Central memory CD8-positive, alpha-beta T cell (primary cell): Measurements from ENCODE around the gene LRRN4.

ENCODE experiments used
- ATAC-seq: fragments of 150-1000 bp; cut with Tn5 transposase; replicated peaks from 2 replicates; pipeline ENCODE4 v1.10.0; 2022; ENCODE audit warnings: mild to moderate bottlenecking, moderate FRiP score, moderate number of reproducible peaks; ENCODE audit not compliant: poor library complexity, severe bottlenecking; ENCODE audit errors: extremely low read depth
- DNase-seq, 2 donors: peaks; one replicate each; pipeline ENCODE4 v3.0.0; 2021; ENCODE audit warnings: low spot score in 2 of 2
- H3K27ac Mint-ChIP-seq: one replicate; pipeline ENCODE4 v1.8.0; 2022; ENCODE audit warnings: low read depth, mild to moderate bottlenecking, moderate library complexity, mixed read lengths
- H3K27me3 Mint-ChIP-seq: one replicate; pipeline ENCODE4 v1.8.0; 2022; ENCODE audit warnings: mixed read lengths
- H3K36me3 Mint-ChIP-seq: one replicate; pipeline ENCODE4 v1.8.0; 2022; ENCODE audit warnings: mild to moderate bottlenecking, moderate library complexity, mixed read lengths; ENCODE audit not compliant: insufficient read depth
- H3K4me1 Mint-ChIP-seq: one replicate; pipeline ENCODE4 v1.8.0; 2022; ENCODE audit warnings: mixed read lengths
- H3K4me3 Mint-ChIP-seq: one replicate; pipeline ENCODE4 v1.8.0; 2022; ENCODE audit warnings: mild to moderate bottlenecking, moderate library complexity, mixed read lengths
- H3K9me3 Mint-ChIP-seq: one replicate; pipeline ENCODE4 v1.8.0; 2022; ENCODE audit warnings: mixed read lengths

Gene LRRN4

GRCh38 chr20:6075428-6076219, 21.8 kb upstream of the LRRN4 start:
- ATAC-seq (no peak), DNase-seq (no peak)
- Mint-ChIP-seq H3K4me3 (no peak overlapping the region), H3K9me3 (no peaks in the 10 kb centered on the region), H3K4me1 (peaks cover 5% of the 10 kb centered on the region), H3K27ac (no peak overlapping the region), H3K27me3 (peaks cover 24% of the 10 kb centered on the region), H3K36me3 (no peaks in the 10 kb centered on the region)

GRCh38 chr20:6074784-6075183, 20.9 kb upstream of the LRRN4 start:
- H3K36me3 Mint-ChIP-seq = no peaks in the 10 kb centered on the region
- peaks cover 5% of the 10 kb centered on the region for H3K4me1 Mint-ChIP-seq
- DNase-seq = no peak
- H3K9me3 Mint-ChIP-seq = no peaks in the 10 kb centered on the region
- peaks cover 16% of the 10 kb centered on the region for H3K27me3 Mint-ChIP-seq
- no peak for ATAC-seq
- H3K27ac Mint-ChIP-seq = no peak overlapping the region
- no peak overlapping the region for H3K4me3 Mint-ChIP-seq

- Mint-ChIP-seq H3K27me3 (peaks cover 9% of the 10 kb centered on the region), H3K4me1 (peaks cover 5% of the 10 kb centered on the region), H3K27ac (no peak overlapping the region), H3K36me3 (no peaks in the 10 kb centered on the region), H3K9me3 (no peaks in the 10 kb centered on the region), H3K4me3 (no peak overlapping the region)
- DNase-seq = no peak
- no peak for ATAC-seq
Observed at GRCh38 chr20:6074145-6074561, 20.3 kb upstream of the LRRN4 start.

GRCh38 chr20:6070829-6071695, 17.2 kb upstream of the LRRN4 start:
- peaks cover 9% of the 10 kb centered on the region for H3K27me3 Mint-ChIP-seq
- peaks cover 5% of the 10 kb centered on the region for H3K4me1 Mint-ChIP-seq
- H3K27ac Mint-ChIP-seq = no peak overlapping the region
- DNase-seq (no peak), ATAC-seq (no peak)
- H3K36me3 Mint-ChIP-seq = no peaks in the 10 kb centered on the region
- no peaks in the 10 kb centered on the region for H3K9me3 Mint-ChIP-seq
- H3K4me3 Mint-ChIP-seq = no peak overlapping the region

GRCh38 chr20:6069669-6070068, 15.8 kb upstream of the LRRN4 start:
- DNase-seq = no peak
- H3K27me3 Mint-ChIP-seq = peaks cover 8% of the 10 kb centered on the region
- no peak overlapping the region for H3K4me3 Mint-ChIP-seq
- H3K4me1 Mint-ChIP-seq = peaks cover 5% of the 10 kb centered on the region
- no peak for ATAC-seq
- no peaks in the 10 kb centered on the region for H3K36me3 Mint-ChIP-seq
- H3K27ac Mint-ChIP-seq = no peak overlapping the region
- no peaks in the 10 kb centered on the region for H3K9me3 Mint-ChIP-seq

GRCh38 chr20:6067763-6068318, 14.0 kb upstream of the LRRN4 start:
- Mint-ChIP-seq H3K4me1 (no peaks in the 10 kb centered on the region), H3K4me3 (no peak overlapping the region), H3K36me3 (no peaks in the 10 kb centered on the region), H3K9me3 (no peaks in the 10 kb centered on the region), H3K27ac (no peak overlapping the region), H3K27me3 (no peaks in the 10 kb centered on the region)
- DNase-seq = no peak
- no peak for ATAC-seq

- no peak overlapping the region for H3K4me3 Mint-ChIP-seq
Observed at GRCh38 chr20:6066582-6066981, 12.7 kb upstream of the LRRN4 start.

GRCh38 chr20:6061544-6061943, 7.7 kb upstream of the LRRN4 start:
- Mint-ChIP-seq H3K4me3 (no peak overlapping the region), H3K36me3 (no peaks in the 10 kb centered on the region), H3K27me3 (peaks cover 27% of the 10 kb centered on the region), H3K27ac (no peak overlapping the region), H3K9me3 (no peaks in the 10 kb centered on the region), H3K4me1 (no peaks in the 10 kb centered on the region)
- DNase-seq (no peak), ATAC-seq (no peak)

More at GRCh38 chr20:6066582-6066981, 12.7 kb upstream of the LRRN4 start:
- no peaks in the 10 kb centered on the region for H3K36me3 Mint-ChIP-seq
- no peaks in the 10 kb centered on the region for H3K4me1 Mint-ChIP-seq
- ATAC-seq (no peak), DNase-seq (no peak)
- H3K27ac Mint-ChIP-seq = no peak overlapping the region
- no peaks in the 10 kb centered on the region for H3K27me3 Mint-ChIP-seq
- H3K9me3 Mint-ChIP-seq = no peaks in the 10 kb centered on the region

GRCh38 chr20:6060213-6060612, 6.4 kb upstream of the LRRN4 start:
- Mint-ChIP-seq H3K27me3 (peaks cover 35% of the 10 kb centered on the region), H3K4me3 (no peak overlapping the region), H3K4me1 (no peaks in the 10 kb centered on the region), H3K27ac (no peak overlapping the region), H3K36me3 (no peaks in the 10 kb centered on the region), H3K9me3 (no peaks in the 10 kb centered on the region)
- DNase-seq (no peak), ATAC-seq (no peak)

GRCh38 chr20:6058684-6059295, 4.9 kb upstream of the LRRN4 start:
- Mint-ChIP-seq H3K9me3 (no peaks in the 10 kb centered on the region), H3K27ac (no peak overlapping the region), H3K27me3 (peaks cover 49% of the 10 kb centered on the region), H3K4me3 (no peak overlapping the region), H3K4me1 (no peaks in the 10 kb centered on the region), H3K36me3 (no peaks in the 10 kb centered on the region)
- DNase-seq (no peak), ATAC-seq (no peak)

GRCh38 chr20:6057691-6058090, 3.8 kb upstream of the LRRN4 start:
- Mint-ChIP-seq H3K27me3 (peaks cover 60% of the 10 kb centered on the region), H3K4me3 (no peak overlapping the region)

GRCh38 chr20:6057139-6057538, 3.3 kb upstream of the LRRN4 start:
- no peak overlapping the region for H3K4me3 Mint-ChIP-seq
- ATAC-seq = no peak
- DNase-seq = no peak
- H3K27me3 Mint-ChIP-seq = peaks cover 62% of the 10 kb centered on the region
- no peaks in the 10 kb centered on the region for H3K36me3 Mint-ChIP-seq
- no peak overlapping the region for H3K27ac Mint-ChIP-seq
- no peaks in the 10 kb centered on the region for H3K4me1 Mint-ChIP-seq
- H3K9me3 Mint-ChIP-seq = no peaks in the 10 kb centered on the region

More at GRCh38 chr20:6057691-6058090, 3.8 kb upstream of the LRRN4 start:
- DNase-seq (no peak), ATAC-seq (no peak)
- Mint-ChIP-seq H3K36me3 (no peaks in the 10 kb centered on the region), H3K9me3 (no peaks in the 10 kb centered on the region), H3K27ac (no peak overlapping the region), H3K4me1 (no peaks in the 10 kb centered on the region)
